Retinal pigment epithelial cell (primary cell): Measurements from ENCODE around the gene SPATA13.
"Not testable (repeated sequence)": the region's sequence is repeated elsewhere in the genome, so short reads cannot be mapped to it uniquely, and the experiment has no call there.

Experiments used
- DNase-seq: peaks from one replicate; pipeline ENCODE4 v3.0.0-alpha.2; 2010; ENCODE audit warnings: low read depth
- H3K4me3 ChIP-seq: 2 replicates; pipeline ENCODE4 v1.5.1; 2011; ENCODE audit warnings: mild to moderate bottlenecking, low read length, control low read depth, moderate library complexity
- TF ChIP-seq, protein P1 (sequence below): conservative IDR thresholded peaks from 2 replicates; pipeline ENCODE4 v1.5.1; 2011; ENCODE audit warnings: low read depth, low read length, control low read depth, inconsistent platforms

Gene SPATA13

GRCh38 chr13:24203273-24203672 is 42.8 kb downstream of the SPATA13 start:
- H3K4me3 ChIP-seq = no peak overlapping the region
- no peak for DNase-seq
- TF ChIP-seq, protein P1, sequence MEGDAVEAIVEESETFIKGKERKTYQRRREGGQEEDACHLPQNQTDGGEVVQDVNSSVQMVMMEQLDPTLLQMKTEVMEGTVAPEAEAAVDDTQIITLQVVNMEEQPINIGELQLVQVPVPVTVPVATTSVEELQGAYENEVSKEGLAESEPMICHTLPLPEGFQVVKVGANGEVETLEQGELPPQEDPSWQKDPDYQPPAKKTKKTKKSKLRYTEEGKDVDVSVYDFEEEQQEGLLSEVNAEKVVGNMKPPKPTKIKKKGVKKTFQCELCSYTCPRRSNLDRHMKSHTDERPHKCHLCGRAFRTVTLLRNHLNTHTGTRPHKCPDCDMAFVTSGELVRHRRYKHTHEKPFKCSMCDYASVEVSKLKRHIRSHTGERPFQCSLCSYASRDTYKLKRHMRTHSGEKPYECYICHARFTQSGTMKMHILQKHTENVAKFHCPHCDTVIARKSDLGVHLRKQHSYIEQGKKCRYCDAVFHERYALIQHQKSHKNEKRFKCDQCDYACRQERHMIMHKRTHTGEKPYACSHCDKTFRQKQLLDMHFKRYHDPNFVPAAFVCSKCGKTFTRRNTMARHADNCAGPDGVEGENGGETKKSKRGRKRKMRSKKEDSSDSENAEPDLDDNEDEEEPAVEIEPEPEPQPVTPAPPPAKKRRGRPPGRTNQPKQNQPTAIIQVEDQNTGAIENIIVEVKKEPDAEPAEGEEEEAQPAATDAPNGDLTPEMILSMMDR = no peak

DNA sequence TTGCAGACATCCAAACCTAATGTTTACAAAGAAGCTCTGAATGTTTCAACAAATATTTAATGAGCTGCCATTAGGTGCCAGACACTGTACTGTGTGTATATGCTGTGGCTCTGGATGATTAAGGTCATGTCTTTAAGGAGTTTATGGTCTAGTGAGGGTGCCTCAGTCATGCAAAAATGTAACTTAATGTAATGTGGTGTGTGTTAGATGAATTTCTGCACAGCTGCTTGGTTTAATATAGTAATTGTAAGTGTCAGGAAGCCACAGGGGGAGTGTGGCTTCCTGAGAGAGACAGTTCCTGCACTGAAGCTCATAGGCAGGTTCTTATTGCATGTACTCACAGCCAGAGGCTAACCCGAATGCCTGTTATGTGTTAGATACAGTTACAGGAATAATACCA is 43.3 kb downstream of the SPATA13 start:
- no peak for DNase-seq
- no peak overlapping the region for H3K4me3 ChIP-seq
- TF ChIP-seq, protein P1 = no peak

DNA sequence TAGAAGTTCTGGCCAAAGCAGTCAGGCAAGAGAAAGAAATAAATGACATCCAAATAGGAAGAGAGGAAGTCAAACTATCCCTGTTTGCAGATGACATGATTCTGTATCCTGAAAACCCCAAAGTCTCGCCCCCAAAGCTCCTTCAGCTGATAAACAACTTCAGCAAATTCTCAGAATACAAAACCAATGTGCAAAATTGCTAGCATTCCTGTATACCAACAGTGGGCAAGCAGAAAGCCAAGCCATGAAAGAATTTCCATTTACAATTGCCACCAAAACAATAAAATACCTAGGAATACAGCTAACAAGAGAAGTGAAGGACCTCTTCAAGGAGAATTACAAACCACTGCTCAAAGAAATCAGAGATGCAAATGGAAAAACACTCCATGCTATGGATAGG is 44.6 kb downstream of the SPATA13 start:
- H3K4me3 ChIP-seq, DNase-seq: not testable (repeated sequence)

GRCh38 chr13:24207841-24208667 is 47.5 kb downstream of the SPATA13 start:
- TF ChIP-seq, protein P1 = no peak
- peak; percentile 74 for DNase-seq
- H3K4me3 ChIP-seq = peak overlapping the region; percentile 31

DNA sequence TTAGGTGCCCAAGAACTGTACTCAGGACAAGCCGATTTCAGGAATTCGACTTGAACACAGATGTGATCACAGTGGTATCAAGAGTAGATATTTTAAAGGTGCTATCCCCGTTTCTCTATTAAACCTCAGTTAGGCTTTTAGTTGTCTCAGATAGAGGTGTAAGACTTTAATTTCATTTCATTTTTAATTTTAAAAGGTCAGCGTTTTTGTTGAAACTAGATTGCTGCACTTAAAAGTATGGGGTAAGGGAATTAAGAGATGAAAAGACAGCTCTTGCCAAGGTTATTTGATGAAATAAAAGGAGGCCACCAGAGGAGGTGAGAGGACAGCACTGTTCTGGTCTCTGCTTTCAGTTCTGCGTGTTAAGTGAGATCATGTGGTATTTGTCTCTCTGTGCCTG is 48.6 kb downstream of the SPATA13 start:
- TF ChIP-seq, protein P1 = no peak
- no peak for DNase-seq
- no peak overlapping the region for H3K4me3 ChIP-seq

DNA sequence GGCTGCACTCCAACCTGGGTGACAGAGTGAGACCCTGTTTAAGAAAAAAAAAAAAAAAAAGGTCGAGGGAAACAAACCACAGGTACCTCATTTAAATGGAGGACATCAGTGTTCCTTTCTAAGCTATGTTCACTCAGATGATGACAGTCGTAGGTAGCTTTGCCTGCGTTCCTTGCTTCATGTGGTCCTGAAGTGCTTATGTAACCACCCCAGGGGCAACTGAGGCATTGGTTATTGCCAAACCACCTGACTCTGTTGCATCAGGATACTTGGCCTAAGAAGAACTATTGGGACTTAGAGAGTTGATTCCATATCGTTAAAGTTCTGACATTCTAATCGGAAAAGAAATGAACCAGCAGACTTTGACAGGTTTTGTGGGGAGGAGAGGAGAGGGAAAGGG is 51.7 kb downstream of the SPATA13 start:
- H3K4me3 ChIP-seq = no peak overlapping the region
- no peak for DNase-seq
- TF ChIP-seq, protein P1 = no peak

DNA sequence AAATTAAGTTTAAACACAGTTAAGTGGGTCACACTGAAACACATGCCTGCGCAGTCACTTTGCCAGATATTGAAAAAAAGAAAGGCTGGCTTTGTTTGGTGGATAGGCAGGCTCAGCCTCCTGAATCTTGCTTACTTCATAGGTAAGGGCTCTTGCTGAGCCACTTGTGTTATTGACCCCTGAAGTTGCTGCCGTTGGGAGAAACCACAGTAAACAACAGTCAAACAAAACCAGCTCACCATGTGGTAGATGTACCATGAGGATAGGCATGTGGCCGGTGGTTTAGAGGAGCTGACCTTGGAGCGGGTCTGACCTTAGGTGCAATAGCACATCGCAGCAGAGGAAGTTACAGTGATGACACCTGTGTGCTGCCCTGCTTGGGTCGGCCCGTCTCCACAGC is 52.2 kb downstream of the SPATA13 start:
- TF ChIP-seq, protein P1 = no peak
- no peak for DNase-seq
- H3K4me3 ChIP-seq = no peak overlapping the region
